HG03378 (cell line): ENCODE results near the gene DRC3.
"Not testable (repeated sequence)": the region's sequence is repeated elsewhere in the genome, so short reads cannot be mapped to it uniquely, and the experiment has no call there.

Source experiments
- ATAC-seq: cut with Tn5 transposase; IDR thresholded peaks from one replicate; pipeline ENCODE4 v1.9.1; 2021; ENCODE audit warnings: mild to moderate bottlenecking, moderate library complexity; ENCODE audit not compliant: unreplicated experiment

DRC3 gene

DNA sequence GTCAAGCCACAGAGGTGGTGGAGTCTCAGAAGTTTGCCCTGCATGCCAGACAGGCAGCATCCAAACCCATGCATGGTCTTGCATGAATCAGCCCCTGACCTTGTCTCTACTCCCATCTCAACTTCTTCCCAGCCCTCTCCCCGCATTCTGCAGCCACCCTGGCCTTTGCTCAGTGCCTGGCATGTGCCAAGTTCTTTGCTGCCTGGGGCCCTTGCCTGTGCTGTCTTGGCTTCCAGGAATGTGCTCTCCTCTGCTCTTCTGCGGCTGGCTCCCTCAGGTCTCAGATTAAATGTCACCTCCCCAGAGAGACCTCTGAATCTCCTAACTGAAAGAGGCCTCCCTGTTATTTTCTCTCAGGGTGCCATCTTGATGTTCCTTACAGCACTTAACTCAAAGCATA is 17.6 kb downstream of the DRC3 start:
- no peak for ATAC-seq

DNA sequence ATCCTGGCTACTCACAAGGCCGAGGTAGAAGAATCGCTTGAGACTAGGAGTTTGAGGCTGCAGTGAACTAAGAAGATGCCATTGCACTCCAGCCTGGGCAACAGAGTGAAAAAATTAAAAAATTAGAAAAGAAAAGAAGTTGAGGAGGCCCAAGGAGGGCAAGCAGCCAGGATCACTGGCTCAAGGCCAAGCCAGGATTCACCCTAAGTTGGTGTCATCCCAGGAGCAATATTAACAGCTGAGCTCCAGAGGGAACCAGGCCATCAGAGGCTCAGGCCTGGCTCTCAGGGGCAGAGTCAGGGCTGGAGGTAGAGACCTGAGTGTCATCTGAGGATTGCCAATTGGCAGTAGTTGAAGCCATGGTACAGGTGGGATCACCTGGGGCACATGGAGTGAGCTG is 20.7 kb downstream of the DRC3 start:
- no peak for ATAC-seq

GRCh38 chr17:17993852-17994251 is 21.2 kb downstream of the DRC3 start:
- no peak for ATAC-seq

DNA sequence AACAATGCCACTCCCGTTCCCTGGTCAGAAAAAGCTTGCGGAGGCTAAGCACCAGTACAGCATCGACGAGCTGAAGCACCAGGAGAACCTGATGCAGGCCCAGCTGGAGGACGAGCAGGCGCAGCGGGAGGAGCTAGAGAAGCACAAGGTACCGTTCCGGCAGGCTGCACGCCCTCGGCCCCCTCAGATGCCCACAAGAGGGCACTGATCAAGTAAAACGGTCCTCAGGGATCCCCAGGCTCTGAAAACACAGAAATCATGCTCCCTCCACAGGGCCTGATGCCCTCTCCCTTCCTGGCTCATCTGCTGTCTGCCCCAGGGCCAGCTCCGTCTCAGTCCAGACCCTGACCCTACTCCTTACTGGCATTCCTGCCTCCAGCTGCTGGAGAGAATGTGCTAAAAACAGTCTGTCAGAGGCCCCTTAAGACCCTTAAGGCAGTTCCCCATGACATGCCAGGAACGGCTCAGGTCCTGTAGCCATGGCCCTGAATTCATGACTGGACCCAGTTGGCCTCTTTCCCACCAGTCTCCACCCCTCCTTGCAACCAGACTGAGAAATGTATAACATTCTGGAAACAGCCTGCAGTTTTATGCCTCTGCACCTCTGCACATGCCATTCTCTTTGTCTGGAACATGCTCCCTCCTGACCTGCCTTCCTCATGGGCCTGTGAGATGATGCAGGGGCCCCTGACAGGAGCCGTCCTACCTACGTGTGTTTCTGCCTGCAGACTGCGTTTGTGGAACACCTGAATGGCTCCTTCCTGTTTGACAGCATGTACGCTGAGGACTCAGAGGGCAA is 21.8 kb downstream of the DRC3 start:
- ATAC-seq, result no peak

DNA sequence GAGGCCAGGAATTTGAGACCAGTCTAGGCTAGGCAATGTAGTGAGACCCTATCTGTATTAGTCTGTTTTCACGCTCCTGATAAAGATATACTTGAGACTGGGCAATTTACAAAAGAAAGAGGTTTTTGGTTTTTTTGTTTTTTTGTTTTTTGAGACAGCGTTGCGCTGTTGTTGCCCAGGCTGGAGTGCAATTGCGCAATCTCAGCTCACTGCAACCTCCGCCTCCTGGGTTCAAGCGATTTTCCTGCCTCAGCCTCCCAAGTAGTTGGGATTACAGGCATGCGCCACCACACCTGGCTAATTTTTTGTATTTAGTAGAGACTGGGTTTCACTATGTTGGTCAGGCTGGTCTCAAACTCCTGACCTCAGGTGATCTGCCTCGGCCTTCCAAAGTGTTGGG is 23.2 kb downstream of the DRC3 start:
- not testable (repeated sequence) for ATAC-seq

- ATAC-seq, result no peak
Measured at GRCh38 chr17:17998934-17999333, 26.3 kb downstream of the DRC3 start.

DNA sequence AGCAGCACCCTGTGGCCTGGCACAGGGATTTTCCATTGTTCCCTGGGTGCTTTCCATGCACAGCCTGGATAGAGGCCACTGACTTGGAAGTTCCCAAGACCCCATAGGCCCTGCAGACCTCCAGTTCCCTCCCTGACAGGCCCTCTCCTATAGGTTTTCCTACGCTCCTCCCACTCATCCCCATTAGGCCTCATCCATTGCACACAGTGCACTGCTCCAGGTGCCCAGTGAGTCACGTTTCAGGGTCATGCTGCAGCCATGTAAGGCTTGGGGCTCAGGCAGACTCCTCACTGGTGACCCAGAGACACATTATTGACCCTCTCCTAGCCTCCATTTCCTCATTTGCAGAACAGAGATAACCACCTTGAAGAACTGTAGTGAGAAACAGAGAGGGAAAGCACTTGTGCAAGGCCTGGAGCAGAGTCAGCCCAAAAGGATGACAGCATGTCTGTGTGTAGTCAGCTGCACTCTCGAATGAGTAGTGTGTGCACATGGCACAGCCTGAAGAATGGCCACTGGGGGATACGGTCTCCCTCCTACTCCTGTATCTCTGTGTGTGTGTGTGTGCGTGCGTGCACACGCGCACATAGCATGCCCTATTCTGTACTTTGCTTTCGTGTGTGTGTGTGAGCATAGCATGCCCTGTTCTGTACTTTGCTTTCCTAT is 26.8 kb downstream of the DRC3 start:
- ATAC-seq, result no peak

DNA sequence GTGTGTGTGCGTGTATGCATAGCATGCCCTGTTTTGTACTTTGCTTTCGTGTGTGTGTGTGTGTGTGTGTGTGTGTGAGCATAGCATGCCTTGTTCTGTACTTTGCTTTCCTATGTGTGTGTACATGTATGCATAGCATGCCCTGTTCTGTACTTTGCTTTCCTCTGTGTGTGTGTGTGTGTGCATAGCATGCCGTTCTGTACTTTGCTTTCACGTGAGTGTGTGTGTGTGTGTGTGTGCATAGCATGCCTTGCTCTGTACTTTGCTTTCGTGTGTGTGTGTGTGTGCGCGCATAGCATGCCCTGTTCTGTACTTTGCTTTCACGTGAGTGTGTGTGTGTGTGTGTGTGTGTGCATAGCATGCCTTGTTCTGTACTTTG is 27.4 kb downstream of the DRC3 start:
- no peak for ATAC-seq

DNA sequence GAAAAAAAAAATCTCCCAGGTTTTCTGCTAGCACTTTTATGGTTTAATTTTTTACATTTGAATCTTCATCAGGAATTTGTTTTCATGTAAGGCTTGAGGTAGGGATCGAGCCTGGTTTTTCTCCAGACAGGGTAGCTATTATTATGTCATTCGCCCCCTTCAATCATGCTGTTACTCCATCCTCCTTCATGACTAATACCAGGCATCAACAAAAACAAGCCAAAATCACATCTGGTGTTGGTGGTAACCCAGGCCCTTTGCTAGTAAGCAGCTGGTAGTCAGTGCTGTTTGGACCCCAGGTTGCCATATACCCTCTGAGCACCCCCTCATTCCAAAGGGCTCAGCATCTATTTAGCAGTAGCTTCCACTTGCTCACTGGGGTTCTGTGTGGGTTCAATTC is 29.5 kb downstream of the DRC3 start:
- no peak for ATAC-seq

DNA sequence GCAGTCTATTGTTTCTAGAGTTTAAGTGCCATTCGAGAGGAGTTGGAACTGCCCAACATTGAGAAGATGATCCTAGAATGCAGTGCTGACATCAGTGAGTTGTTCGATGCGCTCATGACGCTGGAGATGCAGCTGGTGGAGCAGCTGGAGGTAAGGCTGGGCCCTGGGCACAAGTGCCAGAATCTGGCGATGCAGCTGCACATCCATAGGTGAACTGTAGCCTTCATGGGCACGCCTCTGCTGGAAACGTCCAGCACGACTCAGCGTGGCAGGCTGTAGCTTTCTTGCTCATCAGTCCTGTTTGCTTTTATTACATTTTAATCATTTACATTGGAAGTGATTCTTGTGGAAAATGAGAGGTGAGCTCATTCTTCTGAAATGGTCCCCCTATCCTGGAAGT is 31.7 kb downstream of the DRC3 start:
- ATAC-seq, result no peak

GRCh38 chr17:18004884-18005305 is 32.2 kb downstream of the DRC3 start:
- ATAC-seq, result no peak

DNA sequence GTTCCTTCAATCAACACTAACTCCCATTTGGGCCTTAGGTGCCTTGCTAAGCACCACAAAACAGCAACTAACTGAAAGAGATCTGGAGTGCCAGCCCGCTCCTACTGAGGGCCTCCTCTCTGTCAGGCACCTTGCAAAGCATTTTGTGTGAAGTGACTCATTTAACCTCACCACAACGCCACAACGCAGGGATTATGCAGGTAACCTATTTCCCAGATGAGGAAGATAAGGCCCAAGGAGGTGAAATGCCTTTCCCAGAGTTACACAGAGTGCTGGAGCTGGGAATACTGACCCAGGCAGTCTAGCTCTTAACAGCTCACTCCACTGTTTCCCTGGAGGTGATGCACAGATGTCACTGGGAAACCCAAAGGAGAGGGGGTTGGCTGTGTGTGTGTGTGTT is 32.8 kb downstream of the DRC3 start:
- ATAC-seq, result no peak

- no peak for ATAC-seq
Measured at GRCh38 chr17:18006495-18007239, 34.0 kb downstream of the DRC3 start.

DNA sequence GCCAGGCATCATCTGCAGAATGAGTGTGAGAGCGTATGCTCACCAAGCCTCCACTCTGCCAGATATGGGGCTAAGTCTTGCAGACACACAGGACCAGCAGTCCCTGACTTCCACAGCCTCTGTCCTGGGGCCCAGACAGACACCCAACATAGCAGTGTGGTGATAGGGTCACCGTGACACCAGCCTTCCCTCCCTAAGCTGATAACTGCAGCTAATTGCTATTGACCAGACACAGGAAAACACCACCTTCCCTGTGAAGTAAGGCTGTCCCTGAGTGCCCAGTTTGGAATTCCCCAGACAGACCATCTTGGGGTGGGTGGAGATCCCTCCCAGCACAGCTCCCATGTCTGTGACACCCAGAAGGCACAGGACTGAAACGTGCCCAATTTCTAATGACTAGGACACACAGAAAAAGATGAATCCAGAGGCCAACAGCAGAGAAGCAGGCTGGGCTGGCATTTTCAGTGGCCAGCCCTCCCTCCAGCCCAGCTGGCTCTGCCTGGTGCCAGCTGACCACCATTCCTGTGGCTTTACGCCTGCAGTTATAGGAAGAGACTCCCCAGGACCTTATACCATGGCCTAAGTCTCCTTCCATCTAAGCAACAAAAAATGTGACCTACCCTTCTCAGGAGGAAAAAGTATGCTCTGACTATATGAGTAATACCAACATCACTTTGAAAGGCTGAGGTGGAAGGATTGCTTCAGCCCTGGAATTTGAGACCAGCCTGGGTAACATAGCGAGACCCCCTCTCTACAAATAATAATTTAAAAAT is 36.0 kb downstream of the DRC3 start:
- ATAC-seq, result no peak

- no peak for ATAC-seq
Measured at GRCh38 chr17:18009609-18010420, 37.2 kb downstream of the DRC3 start.

GRCh38 chr17:18011286-18011685 is 38.6 kb downstream of the DRC3 start:
- no peak for ATAC-seq

DNA sequence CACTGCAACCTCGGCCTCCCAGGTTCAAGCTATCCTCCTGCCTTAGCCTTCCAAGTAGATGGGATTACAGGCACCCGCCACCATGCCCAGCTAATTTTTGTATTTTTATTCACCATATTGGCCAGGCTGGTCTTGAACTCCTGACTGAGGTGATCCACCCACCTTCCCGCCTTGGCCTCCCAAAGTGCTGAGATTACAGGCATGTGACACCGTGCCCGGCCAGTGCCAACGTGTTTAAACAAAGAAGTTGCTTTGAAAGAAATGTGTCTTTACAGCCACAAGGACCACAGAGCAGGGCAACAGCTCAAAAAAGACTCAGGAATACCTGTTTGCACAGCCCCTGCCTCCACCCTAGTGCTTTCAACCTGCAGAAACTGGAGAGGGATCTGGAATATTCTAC is 41.3 kb downstream of the DRC3 start:
- ATAC-seq, result no peak

DNA sequence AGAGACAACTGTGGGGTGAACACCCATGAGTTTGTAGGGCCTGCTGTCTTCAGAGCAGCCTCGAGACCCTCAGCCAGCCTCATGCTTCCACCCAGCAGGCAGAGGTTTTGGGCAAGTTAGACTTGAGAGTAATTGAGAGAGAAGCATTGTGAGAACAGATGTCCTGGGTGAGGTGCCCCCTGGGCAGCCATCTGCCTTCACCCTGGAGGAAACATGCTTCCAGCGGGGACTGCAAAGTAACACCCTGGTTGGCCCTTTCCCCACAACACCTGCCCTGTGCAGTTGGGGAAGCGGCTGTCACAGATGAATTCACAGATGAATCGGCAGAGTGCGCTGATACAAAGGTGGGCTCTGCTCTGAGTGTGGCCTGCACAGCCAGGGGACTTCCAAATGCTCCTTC is 42.9 kb downstream of the DRC3 start:
- no peak for ATAC-seq

DNA sequence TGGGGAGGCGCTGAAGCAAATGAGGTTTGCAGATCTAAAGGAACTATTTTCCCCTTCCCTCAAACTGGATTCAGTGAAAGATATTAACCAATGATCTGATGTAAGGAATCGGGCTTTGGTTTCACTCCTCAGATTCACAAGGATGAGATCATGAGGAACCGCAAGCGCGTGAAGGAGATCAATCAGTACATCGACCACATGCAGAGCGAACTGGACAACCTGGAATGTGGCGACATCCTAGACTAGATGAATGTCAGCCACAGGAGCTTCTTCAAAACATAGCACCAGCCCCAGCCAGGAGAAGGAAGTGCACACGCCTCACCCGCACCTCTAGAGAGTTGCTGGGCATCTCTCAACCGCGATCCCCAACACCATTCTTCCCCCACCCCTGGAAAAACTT is 43.8 kb downstream of the DRC3 start:
- no peak for ATAC-seq

DNA sequence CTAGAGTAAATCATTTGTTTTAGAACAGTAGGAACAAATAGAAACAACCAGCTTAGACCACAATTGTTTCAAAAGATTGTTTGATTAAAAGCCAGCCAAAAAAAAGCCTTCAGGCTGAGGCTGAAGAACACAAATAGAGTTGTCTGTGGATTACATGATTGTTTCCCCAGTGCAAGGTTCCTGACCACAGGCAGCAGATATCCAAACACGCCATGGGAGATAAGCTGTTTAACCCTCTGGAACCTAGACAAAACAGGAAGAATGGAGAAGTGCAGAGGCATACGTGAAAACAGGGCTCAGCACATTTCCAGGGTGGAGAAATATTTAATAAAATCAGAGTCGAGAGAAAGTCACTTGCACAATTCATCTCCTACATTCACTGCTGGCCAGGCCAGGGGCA is 45.3 kb downstream of the DRC3 start:
- ATAC-seq, result no peak
